WERI-Rb-1 (cell line): ENCODE measurements around the gene EVI5.
"Not testable (repeated sequence)": the region's sequence is repeated elsewhere in the genome, so short reads cannot be mapped to it uniquely, and the experiment has no call there.

Source experiments
- DNase-seq: peaks from one replicate; pipeline ENCODE4 v3.0.0-alpha.2; 2020
- H3K27ac ChIP-seq: fragments of 250-450 bp; sonication (Bioruptor Pico); 2 replicates; pipeline ENCODE4 v1.5.1; 2020; ENCODE audit warnings: mild to moderate bottlenecking, moderate library complexity
- H3K27me3 ChIP-seq: fragments of 250-450 bp; sonication (Bioruptor Pico); 2 replicates; pipeline ENCODE4 v1.5.1; 2021; ENCODE audit warnings: mild to moderate bottlenecking, low read depth, moderate library complexity; ENCODE audit not compliant: insufficient read depth, severe bottlenecking
- H3K36me3 ChIP-seq: fragments of 250-450 bp; sonication (Bioruptor Pico); 2 replicates; pipeline ENCODE4 v1.5.1; 2020; ENCODE audit warnings: mild to moderate bottlenecking, moderate library complexity
- H3K4me3 ChIP-seq: 2 replicates; pipeline ENCODE4 v1.5.1; 2011; ENCODE audit warnings: low read depth, mild to moderate bottlenecking, control low read depth, low read length
- H3K9me3 ChIP-seq: fragments of 250-450 bp; sonication (Bioruptor Pico); 2 replicates; pipeline ENCODE4 v1.5.1; 2021; ENCODE audit warnings: mild to moderate bottlenecking, moderate library complexity; ENCODE audit not compliant: severe bottlenecking
- CTCF ChIP-seq: IDR thresholded peaks from 2 replicates; pipeline ENCODE4 v1.5.1; 2011; ENCODE audit warnings: low read depth, mild to moderate bottlenecking, control low read depth, inconsistent platforms, low read length

EVI5 gene

GRCh38 chr1:92778376-92778775 is 6.5 kb downstream of the EVI5 start:
- H3K9me3 ChIP-seq: no peaks in the 10 kb centered on the region
- no peak overlapping the region for H3K27ac ChIP-seq
- H3K27me3 ChIP-seq: no peaks in the 10 kb centered on the region
- no peaks in the 10 kb centered on the region for H3K36me3 ChIP-seq
- TF ChIP-seq CTCF: no peak
- no peak for DNase-seq
- no peak overlapping the region for H3K4me3 ChIP-seq

- H3K27ac ChIP-seq: no peak overlapping the region
- no peaks in the 10 kb centered on the region for H3K9me3 ChIP-seq
- DNase-seq: no peak
- no peak overlapping the region for H3K4me3 ChIP-seq
- no peak for TF ChIP-seq CTCF
- H3K36me3 ChIP-seq: no peaks in the 10 kb centered on the region
- no peaks in the 10 kb centered on the region for H3K27me3 ChIP-seq
These were observed 10.5 kb downstream of the EVI5 start for GRCh38 chr1:92774407-92774806.

DNA sequence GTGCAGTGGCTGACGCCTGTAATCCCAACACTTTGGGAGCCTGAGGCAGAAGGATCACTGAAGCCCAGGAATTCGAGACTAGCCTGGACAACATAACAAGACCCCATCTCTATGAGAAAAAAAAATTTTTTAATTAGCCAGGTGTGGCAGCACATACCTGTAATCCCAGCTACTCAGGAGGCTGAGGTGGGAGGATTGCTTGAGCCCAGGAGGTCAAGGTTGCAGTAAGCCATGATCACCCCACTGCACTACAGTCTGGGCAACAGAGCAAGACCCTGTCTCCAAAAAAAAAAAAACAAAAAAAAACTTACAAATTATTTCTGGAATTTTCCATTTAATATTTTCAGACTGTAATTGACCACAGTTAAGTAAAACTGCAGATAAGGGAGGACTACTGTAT is 11.2 kb downstream of the EVI5 start:
- not testable (repeated sequence) for H3K27me3 ChIP-seq, H3K4me3 ChIP-seq

DNA sequence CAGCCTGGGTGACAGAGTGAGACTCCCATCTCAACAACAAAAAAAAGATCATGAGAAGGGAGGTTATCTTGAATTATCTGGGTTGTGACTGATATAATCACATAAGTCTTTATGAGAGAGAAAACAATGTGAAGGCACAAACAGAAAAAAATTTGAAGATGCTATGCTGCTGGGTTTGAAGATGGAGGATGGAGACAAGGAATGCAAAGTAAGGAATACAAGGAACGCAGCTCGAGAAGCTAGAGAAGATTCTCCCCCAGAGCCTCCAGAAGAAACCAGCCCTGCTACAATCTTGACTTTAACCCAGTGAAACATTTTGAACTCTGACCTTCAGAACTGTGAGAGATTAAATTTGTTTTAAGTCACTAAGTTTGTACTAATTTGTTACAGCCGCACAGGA is 15.1 kb downstream of the EVI5 start:
- no peak for TF ChIP-seq CTCF
- Histone ChIP-seq H3K4me3 (no peak overlapping the region), H3K27me3 (no peaks in the 10 kb centered on the region), H3K27ac (no peak overlapping the region), H3K9me3 (no peaks in the 10 kb centered on the region), H3K36me3 (no peaks in the 10 kb centered on the region)
- no peak for DNase-seq

More for the DNA sequence above, 11.2 kb downstream of the EVI5 start:
- not testable (repeated sequence) for H3K9me3 ChIP-seq, DNase-seq, H3K36me3 ChIP-seq, H3K27ac ChIP-seq

DNA sequence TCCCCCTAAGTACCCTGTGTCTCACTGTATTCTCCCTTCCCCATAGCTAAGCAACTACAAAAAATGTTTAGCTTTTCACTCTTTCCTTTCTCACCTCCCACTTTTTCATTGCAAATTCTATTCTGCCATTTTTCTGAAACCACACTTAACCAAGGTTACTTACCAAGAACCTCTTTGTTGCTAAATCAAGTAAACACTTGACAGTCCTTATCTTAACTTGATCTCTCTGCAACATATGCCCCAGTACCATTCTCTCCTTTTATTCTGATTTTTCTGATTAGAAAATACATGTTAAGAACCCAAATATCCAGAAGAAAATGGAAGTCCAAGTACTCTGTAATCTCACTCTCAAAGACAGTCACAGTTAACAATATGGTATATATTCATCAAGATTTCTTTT is 16.0 kb downstream of the EVI5 start:
- no peak for DNase-seq
- TF ChIP-seq CTCF: no peak
- no peak overlapping the region for H3K27ac ChIP-seq
- H3K4me3 ChIP-seq: no peak overlapping the region
- H3K9me3 ChIP-seq: no peaks in the 10 kb centered on the region
- H3K36me3 ChIP-seq: no peaks in the 10 kb centered on the region
- no peaks in the 10 kb centered on the region for H3K27me3 ChIP-seq

DNA sequence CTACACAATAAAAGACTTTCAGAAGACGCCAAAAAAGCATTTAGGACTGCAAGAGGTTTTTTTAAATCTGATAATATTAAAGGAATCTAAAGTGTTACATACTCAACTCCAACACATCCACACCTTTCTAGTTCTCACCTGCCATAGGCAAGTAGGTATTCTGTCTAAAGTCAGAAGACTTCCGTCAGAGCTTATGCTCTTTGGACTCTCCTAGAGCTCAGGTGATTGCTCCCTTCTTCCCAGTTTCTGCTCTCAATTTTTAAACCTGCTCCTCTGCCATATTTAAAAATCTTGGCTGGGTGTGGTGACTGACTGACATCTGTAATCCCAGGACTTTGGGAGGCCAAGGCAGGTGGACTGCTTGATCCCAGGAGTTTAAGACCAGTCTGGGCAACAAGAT is 16.6 kb downstream of the EVI5 start:
- Histone ChIP-seq H3K27ac (no peak overlapping the region), H3K9me3 (no peaks in the 10 kb centered on the region), H3K4me3 (no peak overlapping the region), H3K36me3 (no peaks in the 10 kb centered on the region), H3K27me3 (no peaks in the 10 kb centered on the region)
- no peak for DNase-seq
- TF ChIP-seq CTCF: no peak
